AG04449 (cell line): ENCODE results near the gene WDR83.
"Not testable (repeated sequence)": the region's sequence is repeated elsewhere in the genome, so short reads cannot be mapped to it uniquely, and the experiment has no call there.

Experiments
- CTCF ChIA-PET: fragments of 350-600 bp; formaldehyde crosslinking; extraction: SDS; loops from one replicate; lab custom pipeline; 2021; ENCODE audit warnings: antibody characterized with exemption; lab: Yijun Ruan, JAX
- POLR2A ChIA-PET: fragments of 400-600, 350-600 bp; formaldehyde crosslinking; extraction: SDS; loops from one replicate; lab custom pipeline; 2020; ENCODE audit warnings: antibody characterized with exemption, inconsistent platforms; lab: Yijun Ruan, JAX
- DNase-seq: peaks from one replicate; pipeline ENCODE4 v3.0.0-alpha.2; 2010; ENCODE audit warnings: low read depth, low spot score
- H3K4me3 ChIP-seq: 2 replicates; pipeline ENCODE4 v1.5.1; 2011; ENCODE audit warnings: low read depth, mild to moderate bottlenecking, control low read depth, low read length
- TF ChIP-seq, protein P1 (sequence below): IDR thresholded peaks from one replicate; pipeline ENCODE4 v1.5.1; 2011; ENCODE audit warnings: mild to moderate bottlenecking, moderate library complexity, low read length, control low read depth, inconsistent platforms; ENCODE audit not compliant: insufficient read depth; ENCODE audit errors: missing control alignments

Gene WDR83

DNA sequence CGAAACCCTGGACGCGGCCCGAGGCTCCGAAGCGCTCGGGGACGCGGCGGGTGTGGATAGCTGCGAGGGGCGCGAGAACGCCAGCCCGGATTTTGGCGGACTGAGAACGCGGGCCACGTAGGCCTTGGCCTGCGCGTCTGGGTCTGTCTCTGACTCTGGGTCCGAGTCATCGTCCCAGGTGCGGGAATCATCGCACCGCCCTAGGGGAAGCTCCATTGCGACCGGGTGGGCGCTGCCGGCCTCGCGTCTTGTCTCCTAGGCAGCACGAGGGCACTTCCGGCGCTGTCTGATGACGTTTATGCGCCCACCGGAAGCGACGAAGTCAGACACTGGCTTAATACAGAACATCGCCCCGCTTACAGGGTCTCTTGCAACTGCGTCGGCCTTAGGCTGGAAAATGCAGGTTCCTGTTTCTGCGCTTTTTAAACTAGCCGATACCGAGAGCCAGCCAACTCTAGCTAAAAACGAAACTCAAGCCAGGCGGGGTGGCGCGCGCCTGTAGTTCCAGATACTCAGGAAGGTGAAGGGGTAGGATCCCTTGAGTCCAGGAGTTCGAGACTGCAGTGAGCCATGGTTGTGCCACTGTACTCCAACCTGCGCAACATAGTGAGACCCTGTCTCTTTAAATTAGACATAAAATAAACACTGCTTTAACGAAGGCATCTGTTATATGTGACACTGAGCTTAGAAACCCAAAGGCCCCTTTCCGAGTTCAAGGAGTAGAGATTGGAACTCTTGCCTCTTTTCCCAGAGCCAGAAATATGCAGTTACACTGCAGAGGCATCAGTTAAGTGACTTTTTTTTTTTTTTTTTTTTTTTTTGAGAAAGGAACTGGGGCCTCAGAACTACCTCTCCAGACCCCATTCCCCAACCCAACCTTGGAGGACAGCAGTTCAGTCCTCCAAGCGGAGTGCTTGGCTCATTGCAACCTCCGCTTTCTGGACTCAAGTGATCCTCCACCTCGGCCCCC lies 30.0 kb downstream of the WDR83 start, which contains the start of gene FBXW9:
Gene FBXW9, minus strand, starts transcription at position 266 of the 970 bp plus-strand sequence. Its CDS starts 50 bp downstream, at position 216.
- CTCF ChIA-PET, result interaction anchor here (1.0 to 4.1 kb wide), 9 partner anchors 15 to 151 kb away, joined by 3 to 17 read pairs (median 6); no protein-coding TSS in a partner anchor
- TF ChIP-seq, protein P1, sequence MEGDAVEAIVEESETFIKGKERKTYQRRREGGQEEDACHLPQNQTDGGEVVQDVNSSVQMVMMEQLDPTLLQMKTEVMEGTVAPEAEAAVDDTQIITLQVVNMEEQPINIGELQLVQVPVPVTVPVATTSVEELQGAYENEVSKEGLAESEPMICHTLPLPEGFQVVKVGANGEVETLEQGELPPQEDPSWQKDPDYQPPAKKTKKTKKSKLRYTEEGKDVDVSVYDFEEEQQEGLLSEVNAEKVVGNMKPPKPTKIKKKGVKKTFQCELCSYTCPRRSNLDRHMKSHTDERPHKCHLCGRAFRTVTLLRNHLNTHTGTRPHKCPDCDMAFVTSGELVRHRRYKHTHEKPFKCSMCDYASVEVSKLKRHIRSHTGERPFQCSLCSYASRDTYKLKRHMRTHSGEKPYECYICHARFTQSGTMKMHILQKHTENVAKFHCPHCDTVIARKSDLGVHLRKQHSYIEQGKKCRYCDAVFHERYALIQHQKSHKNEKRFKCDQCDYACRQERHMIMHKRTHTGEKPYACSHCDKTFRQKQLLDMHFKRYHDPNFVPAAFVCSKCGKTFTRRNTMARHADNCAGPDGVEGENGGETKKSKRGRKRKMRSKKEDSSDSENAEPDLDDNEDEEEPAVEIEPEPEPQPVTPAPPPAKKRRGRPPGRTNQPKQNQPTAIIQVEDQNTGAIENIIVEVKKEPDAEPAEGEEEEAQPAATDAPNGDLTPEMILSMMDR, result no peak
- POLR2A ChIA-PET, result interaction anchor here (0.6 to 2.2 kb wide), 9 partner anchors 10 to 151 kb away, joined by 3 to 12 read pairs (median 4); partner anchors contain the start of genes DHPS, JUNB and TRIR
- peak; percentile 63 for DNase-seq
- peak within 1 kb of the TSS; percentile 97 for H3K4me3 ChIP-seq

GRCh38 chr19:12697425-12697824 lies 30.8 kb downstream of the WDR83 start:
- ChIA-PET CTCF (interaction anchor here (0.6 to 4.1 kb wide), 9 partner anchors 14 to 635 kb away, joined by 3 to 17 read pairs (median 6); no protein-coding TSS in a partner anchor), POLR2A (interaction anchor here (1.3 to 2.0 kb wide), 4 partner anchors 12 to 151 kb away, joined by 3 to 8 read pairs (median 4); partner anchors contain the start of genes JUNB and TRIR)
- not testable (repeated sequence) for DNase-seq, H3K4me3 ChIP-seq

DNA sequence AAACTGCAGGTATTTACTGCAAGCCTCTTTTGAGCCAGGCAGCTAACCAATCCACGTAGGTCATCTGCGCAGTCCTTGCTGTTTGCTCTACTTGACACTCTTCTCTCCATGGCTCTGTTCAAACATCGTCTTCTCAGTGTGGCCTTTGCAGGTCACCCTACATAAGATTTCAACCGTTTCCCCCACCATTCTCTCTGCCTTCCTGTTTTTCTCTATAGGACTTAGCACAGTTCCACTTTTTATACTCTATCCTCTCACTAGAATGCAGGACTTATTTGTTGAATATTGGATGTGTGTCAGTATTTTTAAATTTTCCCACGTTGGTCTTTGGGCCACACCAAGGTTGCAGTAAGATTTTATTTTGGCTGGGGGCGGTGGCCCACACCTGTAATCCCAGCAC lies 31.5 kb downstream of the WDR83 start:
- ChIA-PET CTCF (interaction anchor here (0.6 to 4.1 kb wide), 5 partner anchors 10 to 636 kb away, joined by 3 to 12 read pairs (median 5); no protein-coding TSS in a partner anchor), POLR2A (no interaction called here)
- H3K4me3 ChIP-seq, result no peak overlapping the region

DNA sequence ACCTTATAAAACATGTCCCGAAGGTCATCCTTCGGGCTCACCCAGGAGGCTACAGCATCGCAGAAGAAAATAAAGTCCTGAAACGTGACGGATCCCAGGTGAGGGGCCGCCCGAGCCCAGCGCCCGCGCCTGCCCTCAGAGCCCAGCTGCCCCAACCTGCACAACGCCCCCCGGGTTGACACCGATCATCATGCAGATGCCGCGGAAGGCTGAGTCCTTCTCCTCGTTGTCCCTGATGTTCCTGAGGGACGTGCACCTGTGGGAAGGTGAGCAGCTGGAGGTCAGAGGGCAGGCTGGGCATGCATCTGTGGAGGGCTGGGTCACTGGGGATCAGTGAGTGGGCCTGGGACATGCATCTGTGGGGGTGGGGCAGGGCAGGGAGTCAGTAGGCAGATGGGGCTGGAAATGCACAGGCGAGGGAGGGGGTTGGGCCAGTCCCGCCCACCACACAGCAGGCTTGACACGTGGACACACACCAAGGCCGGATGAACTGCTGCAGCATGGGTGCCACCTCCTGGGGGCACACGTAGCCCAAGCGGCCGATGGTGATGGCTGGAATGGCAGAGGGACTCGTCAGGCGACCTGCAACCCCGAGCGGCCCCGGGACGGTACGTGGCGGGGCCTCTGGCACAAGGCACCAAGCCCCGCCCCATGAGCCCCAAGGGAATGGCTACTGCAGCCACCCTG lies 35.1 kb downstream of the WDR83 start:
- CTCF ChIA-PET, result no interaction called here
- POLR2A ChIA-PET, result interaction anchor here (0.7 kb wide), 1 partner anchor 19 kb away, joined by 4 read pairs; no protein-coding TSS in a partner anchor
- no peak overlapping the region for H3K4me3 ChIP-seq
- DNase-seq, result no peak
- TF ChIP-seq, protein P1, result no peak

More for the DNA sequence above, 31.5 kb downstream of the WDR83 start:
- TF ChIP-seq, protein P1, result no peak
- no peak for DNase-seq

DNA sequence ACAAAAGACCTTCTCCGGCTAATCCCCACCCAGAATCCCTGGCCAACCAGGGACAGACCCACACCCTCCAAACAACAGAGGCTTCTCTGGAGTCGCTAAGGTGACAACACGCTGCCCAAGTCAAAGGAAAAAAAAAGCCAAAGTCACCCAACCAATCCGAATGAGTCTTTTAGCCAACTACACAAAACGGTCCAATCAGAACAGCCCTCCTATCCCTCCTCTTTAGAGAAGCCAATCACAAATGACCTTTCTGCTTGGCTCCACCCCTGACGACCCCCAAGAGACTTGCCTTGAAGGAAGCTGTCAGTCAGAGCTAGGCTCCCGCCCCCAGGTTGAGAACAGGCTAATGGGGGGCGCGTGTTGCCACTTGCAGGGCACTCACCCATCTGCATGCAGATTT lies 36.4 kb downstream of the WDR83 start:
- TF ChIP-seq, protein P1, result no peak
- CTCF ChIA-PET, result interaction anchor here (1.1 kb wide), 1 partner anchor 74 kb away, joined by 3 read pairs; no protein-coding TSS in a partner anchor
- POLR2A ChIA-PET, result no interaction called here
- no peak for DNase-seq
- H3K4me3 ChIP-seq, result no peak overlapping the region

DNA sequence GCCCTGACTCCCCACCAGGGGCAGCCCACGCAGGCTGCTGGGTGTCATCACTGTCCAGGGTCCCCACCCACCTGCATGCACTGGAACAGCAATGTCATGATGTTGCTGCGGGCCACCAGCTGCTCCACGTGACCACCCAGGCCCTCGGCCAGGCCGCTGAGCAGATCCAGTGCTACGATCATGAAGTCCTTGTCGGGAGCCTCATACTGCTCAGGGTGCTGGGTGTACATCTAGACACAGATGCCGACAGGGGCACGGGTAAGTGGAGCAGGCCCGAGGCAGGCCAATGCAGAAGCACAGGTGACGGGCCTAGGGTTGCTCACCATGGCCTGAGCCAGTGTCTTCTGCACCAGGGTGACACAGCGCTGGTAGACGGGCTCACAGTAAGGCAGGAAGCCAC lies 38.6 kb downstream of the WDR83 start:
- DNase-seq, result no peak
- no peak overlapping the region for H3K4me3 ChIP-seq
- POLR2A ChIA-PET, result no interaction called here
- TF ChIP-seq, protein P1, result no peak
- CTCF ChIA-PET, result interaction anchor here (1.2 to 1.4 kb wide), 2 partner anchors 9 to 10 kb away, joined by 3 to 4 read pairs; no protein-coding TSS in a partner anchor
